Right ventricle myocardium inferior (tissue), 1 donor: Measurements from ENCODE around the gene SPATA31A3. TPM values are rescaled to one million over a fixed set of nuclear protein-coding genes. Genes with fewer than 3 reads are reported as not detected.
"Not testable (repeated sequence)": the region's sequence is repeated elsewhere in the genome, so short reads cannot be mapped to it uniquely, and the experiment has no call there.

ENCODE experiments used
- ATAC-seq: fragments of 200-7000 bp; cut with Tn5 transposase; one replicate; pipeline ENCODE4 v1.9.1; 2020; ENCODE audit warnings: mild to moderate bottlenecking, moderate library complexity
- DNase-seq: peaks from one replicate; pipeline ENCODE4 v3.0.0; 2021; ENCODE audit errors: missing footprints
- intact Hi-C: fragments of 100-400 bp; cut with DNase I; formaldehyde crosslinking; loops from one replicate; pipeline ENCODE4 v1.11.0; 2022
- long read RNA-seq: library from polyadenylated mRNA; unstranded; transcript quantifications from one replicate; pipeline ENCODE4 v2.0.0, GENCODE V29; 2021
- total RNA-seq: library from RNA; stranded (reverse); fragmentation: NEBNext Ultra II Directional; extraction: Animal tissue kit (Norgen Biotek cat#: 25700); gene quantifications from one replicate; pipeline ENCODE4 v1.2.1, GENCODE V29; 2021
- donor health status: DM: no; HTN: yes; CAD: no; lungs with severe emphysema.

SPATA31A3 gene
- not detected for total RNA-seq
- long read RNA-seq = 0 reads

- ATAC-seq, DNase-seq, intact Hi-C loops: not testable (repeated sequence)
Measured at GRCh38 chr9:66992450-66992849, at the start of gene SPATA31A3. TSS of gene SPATA31A3 (minus strand) at chr9:66992550. CDS start at chr9:66992521, 29 bp downstream.

GRCh38 chr9:66952576-66952975 is 39.8 kb downstream of the SPATA31A3 start:
- ATAC-seq, intact Hi-C loops: not testable (repeated sequence)
- peak; percentile 15 for DNase-seq

- ATAC-seq, intact Hi-C loops, DNase-seq: not testable (repeated sequence)
Measured at GRCh38 chr9:66942400-66943155, 49.8 kb downstream of the SPATA31A3 start.

DNA sequence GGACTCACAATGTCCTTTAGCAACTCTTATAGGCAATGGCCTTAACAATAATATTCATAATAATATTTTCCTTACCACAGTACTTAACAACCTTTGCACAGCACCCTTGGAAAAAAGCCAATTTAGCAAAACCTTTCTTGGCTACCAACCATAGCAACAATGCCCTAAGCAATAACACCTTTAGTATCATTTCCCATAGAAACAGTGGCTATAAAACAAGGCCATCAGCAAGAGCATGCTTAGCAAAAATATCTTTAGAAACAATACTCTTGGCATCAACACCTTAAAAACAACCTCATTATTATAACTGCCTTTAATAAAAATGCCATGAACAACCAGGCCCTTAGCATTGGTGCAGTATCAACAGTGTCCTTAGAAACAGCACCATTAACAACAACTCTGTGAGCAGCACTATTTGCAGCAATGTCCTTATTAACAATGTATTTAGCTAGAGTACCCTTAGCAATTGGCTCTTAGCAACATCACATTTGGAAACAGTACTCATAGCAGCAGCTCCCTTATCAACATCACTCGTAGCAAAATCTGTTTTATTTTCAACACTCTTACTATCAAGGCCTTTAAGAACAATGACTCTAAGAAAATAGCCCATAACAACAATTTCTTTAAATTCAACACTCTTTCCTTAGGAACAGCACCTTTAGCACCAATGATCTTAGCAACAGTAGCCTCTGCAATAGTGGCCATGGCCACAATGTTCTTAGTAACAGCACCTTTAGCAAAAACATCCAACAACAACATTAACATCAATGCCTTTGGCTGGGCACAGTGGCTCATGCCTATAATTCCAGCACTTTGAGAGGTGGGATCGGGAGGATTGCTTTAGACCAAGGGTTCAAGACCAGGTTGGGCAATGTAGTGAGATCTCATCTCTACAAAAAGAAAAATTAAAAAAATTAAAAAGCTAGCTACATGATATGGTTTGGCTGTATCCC is 52.2 kb downstream of the SPATA31A3 start:
- DNase-seq, intact Hi-C loops: not testable (repeated sequence)
- peak; percentile 94 for ATAC-seq

DNA sequence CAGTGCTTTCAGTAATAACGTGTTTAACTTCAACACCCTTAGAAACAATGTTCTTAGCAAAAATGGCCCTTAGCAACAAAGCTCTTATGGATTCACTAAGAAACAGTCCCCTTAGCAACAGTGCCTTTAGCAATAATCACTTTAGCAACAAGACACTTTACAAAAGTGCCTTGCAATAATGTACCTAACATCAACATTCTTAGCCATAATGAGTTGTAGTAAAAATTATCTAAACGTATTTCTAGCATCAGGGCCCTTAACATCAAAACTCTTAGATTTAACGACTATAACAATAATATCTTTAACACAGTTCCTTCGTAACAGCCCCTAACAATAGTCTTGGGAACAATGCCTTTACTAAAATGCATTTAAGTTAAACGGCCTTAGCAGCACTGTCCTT is 54.0 kb downstream of the SPATA31A3 start:
- DNase-seq, intact Hi-C loops, ATAC-seq: not testable (repeated sequence)

- ATAC-seq, intact Hi-C loops, DNase-seq: not testable (repeated sequence)
Measured at GRCh38 chr9:66937662-66938061, 54.7 kb downstream of the SPATA31A3 start.

Other genes with a start within 250 kb of the SPATA31A3 start
- 8.7 TPM for gene ZNF658, start 91.8 kb downstream of the SPATA31A3 start, total RNA-seq